ENCODE measurements around the gene KLF15.

DNA sequence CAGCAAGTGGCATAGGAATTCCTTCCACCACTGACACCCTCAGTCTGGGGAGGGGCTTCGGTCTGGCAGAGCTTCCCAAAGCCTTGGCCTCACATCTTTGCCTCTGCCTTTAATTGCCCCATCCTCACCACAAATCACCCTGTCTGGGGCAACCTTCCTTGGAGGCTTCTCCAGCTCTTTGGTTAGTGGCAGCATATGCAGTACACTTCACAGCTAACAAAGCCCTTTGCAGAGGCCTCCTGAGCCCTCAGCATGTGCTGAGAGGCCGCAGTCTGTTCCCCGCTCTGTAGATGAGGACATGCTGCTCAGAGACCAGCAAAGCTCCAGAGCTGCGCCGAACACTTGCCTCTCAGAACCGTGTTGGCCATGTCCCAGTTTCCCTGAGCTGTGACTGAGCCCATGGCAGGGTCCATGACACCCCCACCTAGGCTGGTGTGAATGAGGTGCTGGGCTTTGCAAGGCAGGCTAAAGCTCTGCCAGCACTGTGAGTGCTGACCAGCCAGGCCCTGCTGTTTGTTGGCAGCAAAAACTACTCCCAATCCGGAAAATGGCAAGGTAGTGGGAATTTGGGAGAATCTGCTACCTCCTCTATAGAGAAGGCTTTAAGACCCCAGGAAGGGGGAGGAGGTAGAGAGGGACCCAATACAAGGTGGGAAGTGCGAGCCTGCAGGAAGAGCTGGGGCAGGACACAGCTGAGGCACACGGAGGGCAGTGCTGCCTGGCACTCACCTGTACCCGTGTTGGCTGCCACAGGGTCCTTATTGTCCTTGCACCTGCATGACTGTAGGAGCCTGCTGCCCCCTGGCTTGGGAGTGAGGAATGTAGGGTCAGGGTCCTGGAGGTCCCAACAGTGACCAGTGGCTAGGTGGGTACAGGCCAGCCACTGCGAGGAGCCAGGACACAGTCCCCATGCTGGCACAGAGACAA lies 8.4 kb upstream of the KLF15 start:
- TF ChIP-seq, protein P1, sequence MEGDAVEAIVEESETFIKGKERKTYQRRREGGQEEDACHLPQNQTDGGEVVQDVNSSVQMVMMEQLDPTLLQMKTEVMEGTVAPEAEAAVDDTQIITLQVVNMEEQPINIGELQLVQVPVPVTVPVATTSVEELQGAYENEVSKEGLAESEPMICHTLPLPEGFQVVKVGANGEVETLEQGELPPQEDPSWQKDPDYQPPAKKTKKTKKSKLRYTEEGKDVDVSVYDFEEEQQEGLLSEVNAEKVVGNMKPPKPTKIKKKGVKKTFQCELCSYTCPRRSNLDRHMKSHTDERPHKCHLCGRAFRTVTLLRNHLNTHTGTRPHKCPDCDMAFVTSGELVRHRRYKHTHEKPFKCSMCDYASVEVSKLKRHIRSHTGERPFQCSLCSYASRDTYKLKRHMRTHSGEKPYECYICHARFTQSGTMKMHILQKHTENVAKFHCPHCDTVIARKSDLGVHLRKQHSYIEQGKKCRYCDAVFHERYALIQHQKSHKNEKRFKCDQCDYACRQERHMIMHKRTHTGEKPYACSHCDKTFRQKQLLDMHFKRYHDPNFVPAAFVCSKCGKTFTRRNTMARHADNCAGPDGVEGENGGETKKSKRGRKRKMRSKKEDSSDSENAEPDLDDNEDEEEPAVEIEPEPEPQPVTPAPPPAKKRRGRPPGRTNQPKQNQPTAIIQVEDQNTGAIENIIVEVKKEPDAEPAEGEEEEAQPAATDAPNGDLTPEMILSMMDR (IDR thresholded peaks at IDR 0.05 in 2 of 3, conservative IDR thresholded peaks at IDR 0.05 in 1 of 3; ENCODE audit: borderline replicate concordance in 1 of 3, insufficient read depth in 1 of 3, low read depth in 2 of 3, low read length in 2 of 3), result no peak
- no peak for TF ChIP-seq POLR2A (IDR thresholded peaks at IDR 0.05; ENCODE audit: borderline replicate concordance, extremely low read depth, insufficient read depth, insufficient read length)
- TF ChIP-seq, protein P2, sequence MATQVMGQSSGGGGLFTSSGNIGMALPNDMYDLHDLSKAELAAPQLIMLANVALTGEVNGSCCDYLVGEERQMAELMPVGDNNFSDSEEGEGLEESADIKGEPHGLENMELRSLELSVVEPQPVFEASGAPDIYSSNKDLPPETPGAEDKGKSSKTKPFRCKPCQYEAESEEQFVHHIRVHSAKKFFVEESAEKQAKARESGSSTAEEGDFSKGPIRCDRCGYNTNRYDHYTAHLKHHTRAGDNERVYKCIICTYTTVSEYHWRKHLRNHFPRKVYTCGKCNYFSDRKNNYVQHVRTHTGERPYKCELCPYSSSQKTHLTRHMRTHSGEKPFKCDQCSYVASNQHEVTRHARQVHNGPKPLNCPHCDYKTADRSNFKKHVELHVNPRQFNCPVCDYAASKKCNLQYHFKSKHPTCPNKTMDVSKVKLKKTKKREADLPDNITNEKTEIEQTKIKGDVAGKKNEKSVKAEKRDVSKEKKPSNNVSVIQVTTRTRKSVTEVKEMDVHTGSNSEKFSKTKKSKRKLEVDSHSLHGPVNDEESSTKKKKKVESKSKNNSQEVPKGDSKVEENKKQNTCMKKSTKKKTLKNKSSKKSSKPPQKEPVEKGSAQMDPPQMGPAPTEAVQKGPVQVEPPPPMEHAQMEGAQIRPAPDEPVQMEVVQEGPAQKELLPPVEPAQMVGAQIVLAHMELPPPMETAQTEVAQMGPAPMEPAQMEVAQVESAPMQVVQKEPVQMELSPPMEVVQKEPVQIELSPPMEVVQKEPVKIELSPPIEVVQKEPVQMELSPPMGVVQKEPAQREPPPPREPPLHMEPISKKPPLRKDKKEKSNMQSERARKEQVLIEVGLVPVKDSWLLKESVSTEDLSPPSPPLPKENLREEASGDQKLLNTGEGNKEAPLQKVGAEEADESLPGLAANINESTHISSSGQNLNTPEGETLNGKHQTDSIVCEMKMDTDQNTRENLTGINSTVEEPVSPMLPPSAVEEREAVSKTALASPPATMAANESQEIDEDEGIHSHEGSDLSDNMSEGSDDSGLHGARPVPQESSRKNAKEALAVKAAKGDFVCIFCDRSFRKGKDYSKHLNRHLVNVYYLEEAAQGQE (IDR thresholded peaks at IDR 0.05; ENCODE audit: low read depth), result no peak
- TF ChIP-seq, protein P3, sequence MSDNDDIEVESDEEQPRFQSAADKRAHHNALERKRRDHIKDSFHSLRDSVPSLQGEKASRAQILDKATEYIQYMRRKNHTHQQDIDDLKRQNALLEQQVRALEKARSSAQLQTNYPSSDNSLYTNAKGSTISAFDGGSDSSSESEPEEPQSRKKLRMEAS (IDR thresholded peaks at IDR 0.05), result no peak
- no peak for TF ChIP-seq SIN3A (IDR thresholded peaks at IDR 0.05; ENCODE audit: low read depth)
- no peak for TF ChIP-seq JUND (IDR thresholded peaks at IDR 0.05)
- no peak for TF ChIP-seq ZNF274 (IDR thresholded peaks at IDR 0.05; ENCODE audit: low read depth, low read length)
- no peak for TF ChIP-seq ZFX (IDR thresholded peaks at IDR 0.05)
- TF ChIP-seq RAD21 (IDR thresholded peaks at IDR 0.05; ENCODE audit: low read depth), result peak; percentile 49; the same call in 1 of the 2 replicates

Measured in HCT116 (cell line).